HepG2 (cell line): ENCODE data around the gene THRA. TPM values are rescaled to one million over a fixed set of nuclear protein-coding genes. Genes with fewer than 3 reads are reported as not detected.
A peak's percentile ranks its signal among the peaks of the same experiment; 100 is the strongest.

ENCODE experiments used
- CENPBD1 ChIP-seq: sonication (generic); formaldehyde crosslinking; IDR thresholded peaks from 2 replicates; pipeline ENCODE4 v1.8.0; 2022; ENCODE audit warnings: missing genetic modification reagents, low read depth, mild to moderate bottlenecking, borderline replicate concordance
- DPF2 ChIP-seq: sonication (generic); formaldehyde crosslinking; IDR thresholded peaks from 2 replicates; pipeline ENCODE4 v1.4.0; 2020; ENCODE audit warnings: mild to moderate bottlenecking, low read depth, missing genetic modification reagents, borderline replicate concordance
- ERF ChIP-seq: IDR thresholded peaks from 2 replicates; pipeline ENCODE4 v1.6.1; 2018; ENCODE audit warnings: missing biosample characterization, missing genetic modification reagents
- HINFP ChIP-seq: sonication (generic); formaldehyde crosslinking; IDR thresholded peaks from 2 replicates; pipeline ENCODE4 v1.4.0; 2020; ENCODE audit warnings: low read depth, mild to moderate bottlenecking, missing genetic modification reagents
- KMT2A ChIP-seq: sonication (generic); formaldehyde crosslinking; IDR thresholded peaks from 2 replicates; pipeline ENCODE4 v1.4.0; 2020; ENCODE audit warnings: missing genetic modification reagents
- MAFF ChIP-seq: IDR thresholded peaks from 2 replicates; pipeline ENCODE4 v1.6.1; 2011; ENCODE audit warnings: low read depth, low read length, improper control_type of control experiment
- PCBP1 ChIP-seq: fragments of 200-400 bp; formaldehyde crosslinking; IDR thresholded peaks from 2 replicates; pipeline ENCODE4 v1.6.1; 2017; ENCODE audit warnings: mild to moderate bottlenecking, low read depth, low read length, borderline replicate concordance
- SMAD9 ChIP-seq: sonication (generic); formaldehyde crosslinking; IDR thresholded peaks from 2 replicates; pipeline ENCODE4 v1.5.1; 2020; ENCODE audit warnings: mild to moderate bottlenecking, missing genetic modification reagents
- SRSF4 ChIP-seq: fragments of 200-400 bp; formaldehyde crosslinking; IDR thresholded peaks from one replicate; pipeline ENCODE4 v1.6.1; 2018; ENCODE audit warnings: mild to moderate bottlenecking, low read depth, low read length, moderate library complexity; ENCODE audit not compliant: poor library complexity, severe bottlenecking
- ZNF207 ChIP-seq: fragments of 450-650 bp; IDR thresholded peaks from 2 replicates; pipeline ENCODE4 v1.6.1; 2016; ENCODE audit warnings: antibody characterized with exemption, borderline replicate concordance
- ZNF232 ChIP-seq: sonication (generic); formaldehyde crosslinking; IDR thresholded peaks from 2 replicates; pipeline ENCODE4 v1.4.0; 2020; ENCODE audit warnings: missing genetic modification reagents, borderline replicate concordance
- ZNF276 ChIP-seq: sonication (generic); formaldehyde crosslinking; IDR thresholded peaks from 2 replicates; pipeline ENCODE4 v1.4.0; 2020; ENCODE audit warnings: mild to moderate bottlenecking, low read depth, missing genetic modification reagents
- ZNF446 ChIP-seq: sonication (generic); formaldehyde crosslinking; IDR thresholded peaks from 2 replicates; pipeline ENCODE4 v1.5.0; 2020; ENCODE audit warnings: mild to moderate bottlenecking, missing genetic modification reagents
- ZNF614 ChIP-seq: IDR thresholded peaks from 2 replicates; pipeline ENCODE4 v1.6.1; 2018; ENCODE audit warnings: missing biosample characterization, missing genetic modification reagents, inconsistent platforms, borderline replicate concordance
- polyA plus RNA-seq, 8 experiments: library from polyadenylated mRNA; depleted of rRNA in 3 of 8; stranded (reverse) in 7 of 8; unstranded in 1 of 8; fragments of >200 nt; fragmentation: Illumina TruSeq in 4 of 8; extraction: Trizol in 4 of 8; gene quantifications; 2 replicates each; pipeline versions ENCODE4 v1.2.1 to v1.2.3, GENCODE V29; 2011 to 2016; ENCODE audit warnings: low read depth in 4 of 8, missing spikeins in 1 of 8, mixed read lengths in 1 of 8; ENCODE audit not compliant: insufficient read depth in 1 of 8
- total RNA-seq, 5 experiments: library from RNA; depleted of rRNA; stranded (reverse); fragments of >200 nt; fragmentation: Illumina TruSeq; extraction: Trizol; gene quantifications; 2 replicates each; pipeline ENCODE4 v1.2.3, GENCODE V29; 2016; ENCODE audit warnings: low read depth in 1 of 5
- TF ChIP-seq, protein P1 (sequence below): sonication (generic); formaldehyde crosslinking; conservative IDR thresholded peaks from 2 replicates; pipeline ENCODE4 v1.8.0; 2022; ENCODE audit warnings: low read depth, missing genetic modification reagents
- TF ChIP-seq, protein P2 (sequence below): sonication (generic); formaldehyde crosslinking; IDR thresholded peaks from 2 replicates; pipeline ENCODE4 v1.4.0; 2020; ENCODE audit warnings: mild to moderate bottlenecking, missing genetic modification reagents

THRA gene
- total and polyA plus RNA-seq, 2 of the 13 experiments (the other 11 are each of a cell fraction or from before 2014, with no cell fraction given): 8.0 to 9.9 TPM

DNA sequence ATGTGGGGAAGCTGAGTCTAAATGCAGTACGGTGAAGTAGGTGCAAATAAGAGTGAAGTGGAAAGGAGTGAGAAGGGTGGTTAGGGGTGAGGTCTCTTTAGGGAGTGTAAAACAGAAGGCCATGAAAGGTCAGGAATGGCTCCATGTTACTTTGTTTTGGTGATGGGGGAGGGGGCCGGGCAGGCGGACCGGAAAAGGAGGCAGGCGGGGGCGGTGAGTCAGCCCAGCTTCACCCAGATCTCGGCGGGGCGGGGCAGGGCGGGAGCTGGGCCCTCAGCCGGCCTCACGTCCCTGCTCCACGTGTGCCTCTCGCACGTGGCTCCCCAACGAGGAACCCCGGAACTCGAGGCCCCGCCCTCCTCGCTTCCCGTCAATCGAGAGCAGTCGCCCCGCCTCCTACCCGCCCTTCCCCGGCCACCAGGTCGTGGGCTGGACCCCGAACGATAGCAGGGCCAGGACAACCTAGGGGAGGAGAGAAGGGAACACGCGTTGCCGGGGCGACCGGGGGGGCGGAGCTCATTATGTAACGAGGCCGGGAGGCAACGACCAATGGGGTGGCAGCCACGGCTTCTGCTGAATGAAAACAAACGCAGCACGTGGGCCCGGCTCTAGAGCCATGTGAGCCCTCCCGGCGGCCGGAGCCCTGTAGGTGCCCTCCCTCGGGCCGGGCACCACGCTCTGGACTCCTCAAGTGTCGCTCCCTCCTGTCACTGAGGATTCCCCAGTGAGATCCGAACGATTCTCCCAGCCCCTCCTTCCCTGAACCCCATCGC, 36.3 kb downstream of the THRA start (continued):
- peak; percentile 65; the same call in 1 of the 2 replicates for TF ChIP-seq DPF2 (CRISPR knock-in tag)
- TF ChIP-seq ZNF207: no peak
- TF ChIP-seq PCBP1: peak; percentile 91; the same call in 1 of the 2 replicates
- TF ChIP-seq KMT2A: peak; percentile 65; the same call in 1 of the 2 replicates
- TF ChIP-seq ZNF614 (CRISPR knock-in tag): peak; percentile 98; the same call in 1 of the 2 replicates
- TF ChIP-seq ERF: peak; percentile 100
- no peak for TF ChIP-seq MAFF
- TF ChIP-seq SMAD9 (CRISPR knock-in tag): no peak; the same call in 1 of the 2 replicates
- TF ChIP-seq HINFP (CRISPR knock-in tag): peak; percentile 96
- 0 out of 2 replicates have a peak, but pooled peaks have one; percentile 80 for TF ChIP-seq ZNF276 (CRISPR knock-in tag)
- peak; percentile 97 for TF ChIP-seq ZNF446
- peak; percentile 77; the same call in 1 of the 2 replicates for TF ChIP-seq ZNF232 (CRISPR knock-in tag)
- TF ChIP-seq, protein P1, sequence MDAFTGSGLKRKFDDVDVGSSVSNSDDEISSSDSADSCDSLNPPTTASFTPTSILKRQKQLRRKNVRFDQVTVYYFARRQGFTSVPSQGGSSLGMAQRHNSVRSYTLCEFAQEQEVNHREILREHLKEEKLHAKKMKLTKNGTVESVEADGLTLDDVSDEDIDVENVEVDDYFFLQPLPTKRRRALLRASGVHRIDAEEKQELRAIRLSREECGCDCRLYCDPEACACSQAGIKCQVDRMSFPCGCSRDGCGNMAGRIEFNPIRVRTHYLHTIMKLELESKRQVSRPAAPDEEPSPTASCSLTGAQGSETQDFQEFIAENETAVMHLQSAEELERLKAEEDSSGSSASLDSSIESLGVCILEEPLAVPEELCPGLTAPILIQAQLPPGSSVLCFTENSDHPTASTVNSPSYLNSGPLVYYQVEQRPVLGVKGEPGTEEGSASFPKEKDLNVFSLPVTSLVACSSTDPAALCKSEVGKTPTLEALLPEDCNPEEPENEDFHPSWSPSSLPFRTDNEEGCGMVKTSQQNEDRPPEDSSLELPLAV: no peak
- peak; percentile 21; the same call in 1 of the 2 replicates for TF ChIP-seq CENPBD1 (CRISPR knock-in tag)
- TF ChIP-seq, protein P2, sequence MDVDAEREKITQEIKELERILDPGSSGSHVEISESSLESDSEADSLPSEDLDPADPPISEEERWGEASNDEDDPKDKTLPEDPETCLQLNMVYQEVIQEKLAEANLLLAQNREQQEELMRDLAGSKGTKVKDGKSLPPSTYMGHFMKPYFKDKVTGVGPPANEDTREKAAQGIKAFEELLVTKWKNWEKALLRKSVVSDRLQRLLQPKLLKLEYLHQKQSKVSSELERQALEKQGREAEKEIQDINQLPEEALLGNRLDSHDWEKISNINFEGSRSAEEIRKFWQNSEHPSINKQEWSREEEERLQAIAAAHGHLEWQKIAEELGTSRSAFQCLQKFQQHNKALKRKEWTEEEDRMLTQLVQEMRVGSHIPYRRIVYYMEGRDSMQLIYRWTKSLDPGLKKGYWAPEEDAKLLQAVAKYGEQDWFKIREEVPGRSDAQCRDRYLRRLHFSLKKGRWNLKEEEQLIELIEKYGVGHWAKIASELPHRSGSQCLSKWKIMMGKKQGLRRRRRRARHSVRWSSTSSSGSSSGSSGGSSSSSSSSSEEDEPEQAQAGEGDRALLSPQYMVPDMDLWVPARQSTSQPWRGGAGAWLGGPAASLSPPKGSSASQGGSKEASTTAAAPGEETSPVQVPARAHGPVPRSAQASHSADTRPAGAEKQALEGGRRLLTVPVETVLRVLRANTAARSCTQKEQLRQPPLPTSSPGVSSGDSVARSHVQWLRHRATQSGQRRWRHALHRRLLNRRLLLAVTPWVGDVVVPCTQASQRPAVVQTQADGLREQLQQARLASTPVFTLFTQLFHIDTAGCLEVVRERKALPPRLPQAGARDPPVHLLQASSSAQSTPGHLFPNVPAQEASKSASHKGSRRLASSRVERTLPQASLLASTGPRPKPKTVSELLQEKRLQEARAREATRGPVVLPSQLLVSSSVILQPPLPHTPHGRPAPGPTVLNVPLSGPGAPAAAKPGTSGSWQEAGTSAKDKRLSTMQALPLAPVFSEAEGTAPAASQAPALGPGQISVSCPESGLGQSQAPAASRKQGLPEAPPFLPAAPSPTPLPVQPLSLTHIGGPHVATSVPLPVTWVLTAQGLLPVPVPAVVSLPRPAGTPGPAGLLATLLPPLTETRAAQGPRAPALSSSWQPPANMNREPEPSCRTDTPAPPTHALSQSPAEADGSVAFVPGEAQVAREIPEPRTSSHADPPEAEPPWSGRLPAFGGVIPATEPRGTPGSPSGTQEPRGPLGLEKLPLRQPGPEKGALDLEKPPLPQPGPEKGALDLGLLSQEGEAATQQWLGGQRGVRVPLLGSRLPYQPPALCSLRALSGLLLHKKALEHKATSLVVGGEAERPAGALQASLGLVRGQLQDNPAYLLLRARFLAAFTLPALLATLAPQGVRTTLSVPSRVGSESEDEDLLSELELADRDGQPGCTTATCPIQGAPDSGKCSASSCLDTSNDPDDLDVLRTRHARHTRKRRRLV (CRISPR knock-in tag): peak; percentile 83
- TF ChIP-seq SRSF4: no peak
